PC-3 (cell line): ENCODE data around the gene RPL27A.

Source experiments
- CTCF ChIP-seq: fragments of 300-600 bp; sonication (generic); conservative IDR thresholded peaks from 2 replicates; pipeline ENCODE4 v1.5.1; 2017; ENCODE audit warnings: antibody characterized with exemption, low read depth, mild to moderate bottlenecking, low read length
- EZH2 ChIP-seq: fragments of 300-600 bp; sonication (generic); IDR thresholded peaks from one replicate; pipeline ENCODE4 v1.6.1; 2017; ENCODE audit warnings: antibody characterized with exemption, mild to moderate bottlenecking, low read length; ENCODE audit not compliant: unreplicated experiment

GRCh38 chr11:8661001-8661795 is 21.4 kb upstream of the RPL27A start:
- TF ChIP-seq EZH2 (no peak), CTCF (no peak)
